Left lobe of liver (tissue), 1 donor: ENCODE results near the gene C1orf216. TPM values are rescaled to one million over a fixed set of nuclear protein-coding genes. Genes with fewer than 3 reads are reported as not detected.

ENCODE experiments used
- total RNA-seq: library from RNA; stranded (reverse); gene quantifications from one replicate; pipeline ENCODE4 v1.2.1, GENCODE V29; 2021
- donor health status: DM: no; HTN: yes; CAD: no.

C1orf216 gene
- total RNA-seq, 1 donor from 2014 or later = 2.4 TPM

Other genes starting within 250 kb of the C1orf216 start
- 49.2 TPM for gene KIAA0319L, start 161.5 kb downstream of the C1orf216 start, total RNA-seq
- 7.0 TPM for gene NCDN, start 161.1 kb downstream of the C1orf216 start, total RNA-seq
- gene TFAP2E, start 145.6 kb downstream of the C1orf216 start, total RNA-seq = 0.13 TPM
- gene PSMB2, start 77.4 kb downstream of the C1orf216 start, total RNA-seq = 39.3 TPM
- 0.10 TPM for gene CLSPN, start 51.1 kb upstream of the C1orf216 start, total RNA-seq
- 7.0 TPM for gene AGO4, start 89.1 kb upstream of the C1orf216 start, total RNA-seq
- 10.7 TPM for gene AGO1, start 164.3 kb upstream of the C1orf216 start, total RNA-seq
- gene AGO3, start 212.2 kb upstream of the C1orf216 start, total RNA-seq = 17.3 TPM